GM12878 (cell line): ENCODE data around the gene TEX50.

Experiments used
- CHD2 ChIP-seq: IDR thresholded peaks from 2 replicates; pipeline ENCODE4 v1.6.1; 2011; ENCODE audit warnings: low read depth, low read length, improper control_type of control experiment, borderline replicate concordance
- NRF1 ChIP-seq: conservative IDR thresholded peaks from 2 replicates; pipeline ENCODE4 v1.6.1; 2011; ENCODE audit warnings: mild to moderate bottlenecking, low read depth, low read length, improper control_type of control experiment
- POLR2A ChIP-seq: IDR thresholded peaks from 2 replicates; pipeline ENCODE4 v1.6.1; 2011; ENCODE audit warnings: low read depth, mild to moderate bottlenecking, low read length
- SIN3A ChIP-seq: IDR thresholded peaks from 2 replicates; pipeline ENCODE4 v1.6.1; 2012; ENCODE audit warnings: low read depth, low read length, improper control_type of control experiment
- SRF ChIP-seq, 2 experiments: IDR thresholded peaks; 2 replicates each; pipeline ENCODE4 v1.6.1; 2011; ENCODE audit warnings: low read depth in 2 of 2, low read length in 2 of 2, mild to moderate bottlenecking in 1 of 2, moderate library complexity in 1 of 2
- TF ChIP-seq, protein P1 (sequence below): IDR thresholded peaks from 2 replicates; pipeline ENCODE4 v1.6.1; 2012; ENCODE audit warnings: improper control_type of control experiment, low read depth, low read length; ENCODE audit not compliant: insufficient replicate concordance
- TF ChIP-seq, protein P2 (sequence below), 3 experiments: IDR thresholded peaks in 2 of 3; conservative IDR thresholded peaks in 1 of 3; 2 replicates each; pipeline ENCODE4 v1.5.1; 2011; ENCODE audit warnings: low read depth in 3 of 3, low read length in 3 of 3, mild to moderate bottlenecking in 3 of 3, control low read depth in 2 of 3, moderate library complexity in 2 of 3, inconsistent platforms in 1 of 3, mixed read lengths in 1 of 3; ENCODE audit not compliant: control insufficient read depth in 2 of 3, insufficient read depth in 1 of 3; ENCODE audit errors: extremely low read depth in 1 of 3
- TF ChIP-seq, protein P3 (sequence below): fragments of 450-650 bp; conservative IDR thresholded peaks from 2 replicates; pipeline ENCODE4 v1.6.1; 2017; ENCODE audit warnings: mild to moderate bottlenecking, moderate library complexity
- TF ChIP-seq, protein P4 (sequence below): IDR thresholded peaks from 2 replicates; pipeline ENCODE4 v1.6.1; 2011; ENCODE audit warnings: mild to moderate bottlenecking, low read depth, low read length, moderate library complexity; ENCODE audit not compliant: insufficient replicate concordance
- TF ChIP-seq, protein P5 (sequence below): IDR thresholded peaks from 2 replicates; pipeline ENCODE4 v1.6.1; 2012; ENCODE audit warnings: mild to moderate bottlenecking, low read depth, low read length

DNA sequence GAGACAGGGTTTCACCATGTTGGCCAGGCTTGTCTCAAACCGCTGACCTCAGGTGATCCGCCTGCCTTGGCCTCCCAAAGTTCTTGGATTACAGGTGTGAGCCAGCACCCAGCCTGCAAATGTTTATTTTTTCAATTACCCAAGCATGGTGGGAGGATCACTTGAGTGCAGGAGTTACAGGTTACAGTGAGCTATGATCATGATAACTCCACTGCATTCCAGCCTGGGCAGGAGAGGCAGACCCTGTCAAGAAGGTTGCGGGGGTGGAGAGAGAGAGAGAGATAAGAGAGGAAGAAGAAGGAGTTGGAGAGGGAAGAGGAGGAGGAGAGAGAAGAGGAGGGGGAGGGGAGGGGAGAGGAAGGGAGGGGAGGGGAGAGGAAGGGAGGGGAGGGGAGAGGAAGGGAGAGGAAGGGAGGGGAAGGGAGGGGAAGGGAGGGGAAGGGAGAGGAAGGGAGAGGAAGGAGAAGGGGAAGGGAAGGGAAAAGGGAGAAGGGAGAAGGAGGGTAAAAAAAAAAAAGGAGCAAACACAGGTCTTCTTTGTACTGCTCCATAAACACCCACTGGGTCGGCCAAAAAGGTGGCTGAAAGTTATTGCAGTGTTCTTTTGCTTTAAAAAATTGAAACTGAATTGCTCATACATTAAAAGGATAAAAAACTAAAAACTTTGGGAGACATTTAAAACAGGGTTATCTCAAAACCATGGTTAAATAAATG lies 26.5 kb upstream of the TEX50 start:
- no peak for TF ChIP-seq SIN3A
- TF ChIP-seq, protein P1, sequence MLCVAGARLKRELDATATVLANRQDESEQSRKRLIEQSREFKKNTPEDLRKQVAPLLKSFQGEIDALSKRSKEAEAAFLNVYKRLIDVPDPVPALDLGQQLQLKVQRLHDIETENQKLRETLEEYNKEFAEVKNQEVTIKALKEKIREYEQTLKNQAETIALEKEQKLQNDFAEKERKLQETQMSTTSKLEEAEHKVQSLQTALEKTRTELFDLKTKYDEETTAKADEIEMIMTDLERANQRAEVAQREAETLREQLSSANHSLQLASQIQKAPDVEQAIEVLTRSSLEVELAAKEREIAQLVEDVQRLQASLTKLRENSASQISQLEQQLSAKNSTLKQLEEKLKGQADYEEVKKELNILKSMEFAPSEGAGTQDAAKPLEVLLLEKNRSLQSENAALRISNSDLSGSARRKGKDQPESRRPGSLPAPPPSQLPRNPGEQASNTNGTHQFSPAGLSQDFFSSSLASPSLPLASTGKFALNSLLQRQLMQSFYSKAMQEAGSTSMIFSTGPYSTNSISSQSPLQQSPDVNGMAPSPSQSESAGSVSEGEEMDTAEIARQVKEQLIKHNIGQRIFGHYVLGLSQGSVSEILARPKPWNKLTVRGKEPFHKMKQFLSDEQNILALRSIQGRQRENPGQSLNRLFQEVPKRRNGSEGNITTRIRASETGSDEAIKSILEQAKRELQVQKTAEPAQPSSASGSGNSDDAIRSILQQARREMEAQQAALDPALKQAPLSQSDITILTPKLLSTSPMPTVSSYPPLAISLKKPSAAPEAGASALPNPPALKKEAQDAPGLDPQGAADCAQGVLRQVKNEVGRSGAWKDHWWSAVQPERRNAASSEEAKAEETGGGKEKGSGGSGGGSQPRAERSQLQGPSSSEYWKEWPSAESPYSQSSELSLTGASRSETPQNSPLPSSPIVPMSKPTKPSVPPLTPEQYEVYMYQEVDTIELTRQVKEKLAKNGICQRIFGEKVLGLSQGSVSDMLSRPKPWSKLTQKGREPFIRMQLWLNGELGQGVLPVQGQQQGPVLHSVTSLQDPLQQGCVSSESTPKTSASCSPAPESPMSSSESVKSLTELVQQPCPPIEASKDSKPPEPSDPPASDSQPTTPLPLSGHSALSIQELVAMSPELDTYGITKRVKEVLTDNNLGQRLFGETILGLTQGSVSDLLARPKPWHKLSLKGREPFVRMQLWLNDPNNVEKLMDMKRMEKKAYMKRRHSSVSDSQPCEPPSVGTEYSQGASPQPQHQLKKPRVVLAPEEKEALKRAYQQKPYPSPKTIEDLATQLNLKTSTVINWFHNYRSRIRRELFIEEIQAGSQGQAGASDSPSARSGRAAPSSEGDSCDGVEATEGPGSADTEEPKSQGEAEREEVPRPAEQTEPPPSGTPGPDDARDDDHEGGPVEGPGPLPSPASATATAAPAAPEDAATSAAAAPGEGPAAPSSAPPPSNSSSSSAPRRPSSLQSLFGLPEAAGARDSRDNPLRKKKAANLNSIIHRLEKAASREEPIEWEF: no peak
- TF ChIP-seq, protein P2, sequence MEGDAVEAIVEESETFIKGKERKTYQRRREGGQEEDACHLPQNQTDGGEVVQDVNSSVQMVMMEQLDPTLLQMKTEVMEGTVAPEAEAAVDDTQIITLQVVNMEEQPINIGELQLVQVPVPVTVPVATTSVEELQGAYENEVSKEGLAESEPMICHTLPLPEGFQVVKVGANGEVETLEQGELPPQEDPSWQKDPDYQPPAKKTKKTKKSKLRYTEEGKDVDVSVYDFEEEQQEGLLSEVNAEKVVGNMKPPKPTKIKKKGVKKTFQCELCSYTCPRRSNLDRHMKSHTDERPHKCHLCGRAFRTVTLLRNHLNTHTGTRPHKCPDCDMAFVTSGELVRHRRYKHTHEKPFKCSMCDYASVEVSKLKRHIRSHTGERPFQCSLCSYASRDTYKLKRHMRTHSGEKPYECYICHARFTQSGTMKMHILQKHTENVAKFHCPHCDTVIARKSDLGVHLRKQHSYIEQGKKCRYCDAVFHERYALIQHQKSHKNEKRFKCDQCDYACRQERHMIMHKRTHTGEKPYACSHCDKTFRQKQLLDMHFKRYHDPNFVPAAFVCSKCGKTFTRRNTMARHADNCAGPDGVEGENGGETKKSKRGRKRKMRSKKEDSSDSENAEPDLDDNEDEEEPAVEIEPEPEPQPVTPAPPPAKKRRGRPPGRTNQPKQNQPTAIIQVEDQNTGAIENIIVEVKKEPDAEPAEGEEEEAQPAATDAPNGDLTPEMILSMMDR (IDR thresholded peaks at IDR 0.05 in 2 of 3, conservative IDR thresholded peaks at IDR 0.05 in 1 of 3; ENCODE audit: control insufficient read depth in 2 of 3, extremely low read depth in 1 of 3, insufficient read depth in 1 of 3, low read depth in 3 of 3, low read length in 3 of 3): no peak
- no peak for TF ChIP-seq CHD2
- TF ChIP-seq, protein P3, sequence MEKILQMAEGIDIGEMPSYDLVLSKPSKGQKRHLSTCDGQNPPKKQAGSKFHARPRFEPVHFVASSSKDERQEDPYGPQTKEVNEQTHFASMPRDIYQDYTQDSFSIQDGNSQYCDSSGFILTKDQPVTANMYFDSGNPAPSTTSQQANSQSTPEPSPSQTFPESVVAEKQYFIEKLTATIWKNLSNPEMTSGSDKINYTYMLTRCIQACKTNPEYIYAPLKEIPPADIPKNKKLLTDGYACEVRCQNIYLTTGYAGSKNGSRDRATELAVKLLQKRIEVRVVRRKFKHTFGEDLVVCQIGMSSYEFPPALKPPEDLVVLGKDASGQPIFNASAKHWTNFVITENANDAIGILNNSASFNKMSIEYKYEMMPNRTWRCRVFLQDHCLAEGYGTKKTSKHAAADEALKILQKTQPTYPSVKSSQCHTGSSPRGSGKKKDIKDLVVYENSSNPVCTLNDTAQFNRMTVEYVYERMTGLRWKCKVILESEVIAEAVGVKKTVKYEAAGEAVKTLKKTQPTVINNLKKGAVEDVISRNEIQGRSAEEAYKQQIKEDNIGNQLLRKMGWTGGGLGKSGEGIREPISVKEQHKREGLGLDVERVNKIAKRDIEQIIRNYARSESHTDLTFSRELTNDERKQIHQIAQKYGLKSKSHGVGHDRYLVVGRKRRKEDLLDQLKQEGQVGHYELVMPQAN: no peak
- TF ChIP-seq, protein P4, sequence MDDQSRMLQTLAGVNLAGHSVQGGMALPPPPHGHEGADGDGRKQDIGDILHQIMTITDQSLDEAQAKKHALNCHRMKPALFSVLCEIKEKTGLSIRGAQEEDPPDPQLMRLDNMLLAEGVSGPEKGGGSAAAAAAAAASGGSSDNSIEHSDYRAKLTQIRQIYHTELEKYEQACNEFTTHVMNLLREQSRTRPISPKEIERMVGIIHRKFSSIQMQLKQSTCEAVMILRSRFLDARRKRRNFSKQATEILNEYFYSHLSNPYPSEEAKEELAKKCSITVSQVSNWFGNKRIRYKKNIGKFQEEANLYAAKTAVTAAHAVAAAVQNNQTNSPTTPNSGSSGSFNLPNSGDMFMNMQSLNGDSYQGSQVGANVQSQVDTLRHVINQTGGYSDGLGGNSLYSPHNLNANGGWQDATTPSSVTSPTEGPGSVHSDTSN: no peak
- TF ChIP-seq, protein P5, sequence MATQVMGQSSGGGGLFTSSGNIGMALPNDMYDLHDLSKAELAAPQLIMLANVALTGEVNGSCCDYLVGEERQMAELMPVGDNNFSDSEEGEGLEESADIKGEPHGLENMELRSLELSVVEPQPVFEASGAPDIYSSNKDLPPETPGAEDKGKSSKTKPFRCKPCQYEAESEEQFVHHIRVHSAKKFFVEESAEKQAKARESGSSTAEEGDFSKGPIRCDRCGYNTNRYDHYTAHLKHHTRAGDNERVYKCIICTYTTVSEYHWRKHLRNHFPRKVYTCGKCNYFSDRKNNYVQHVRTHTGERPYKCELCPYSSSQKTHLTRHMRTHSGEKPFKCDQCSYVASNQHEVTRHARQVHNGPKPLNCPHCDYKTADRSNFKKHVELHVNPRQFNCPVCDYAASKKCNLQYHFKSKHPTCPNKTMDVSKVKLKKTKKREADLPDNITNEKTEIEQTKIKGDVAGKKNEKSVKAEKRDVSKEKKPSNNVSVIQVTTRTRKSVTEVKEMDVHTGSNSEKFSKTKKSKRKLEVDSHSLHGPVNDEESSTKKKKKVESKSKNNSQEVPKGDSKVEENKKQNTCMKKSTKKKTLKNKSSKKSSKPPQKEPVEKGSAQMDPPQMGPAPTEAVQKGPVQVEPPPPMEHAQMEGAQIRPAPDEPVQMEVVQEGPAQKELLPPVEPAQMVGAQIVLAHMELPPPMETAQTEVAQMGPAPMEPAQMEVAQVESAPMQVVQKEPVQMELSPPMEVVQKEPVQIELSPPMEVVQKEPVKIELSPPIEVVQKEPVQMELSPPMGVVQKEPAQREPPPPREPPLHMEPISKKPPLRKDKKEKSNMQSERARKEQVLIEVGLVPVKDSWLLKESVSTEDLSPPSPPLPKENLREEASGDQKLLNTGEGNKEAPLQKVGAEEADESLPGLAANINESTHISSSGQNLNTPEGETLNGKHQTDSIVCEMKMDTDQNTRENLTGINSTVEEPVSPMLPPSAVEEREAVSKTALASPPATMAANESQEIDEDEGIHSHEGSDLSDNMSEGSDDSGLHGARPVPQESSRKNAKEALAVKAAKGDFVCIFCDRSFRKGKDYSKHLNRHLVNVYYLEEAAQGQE: no peak
- no peak for TF ChIP-seq NRF1
- no peak for TF ChIP-seq SRF (IDR thresholded peaks at IDR 0.05; ENCODE audit: low read depth in 2 of 2, low read length in 2 of 2)
- no peak for TF ChIP-seq POLR2A
